Kidney (tissue), 14 donors: ENCODE results near the gene GPATCH11. TPM values are rescaled to one million over a fixed set of nuclear protein-coding genes. Genes with fewer than 3 reads are reported as not detected.

Source experiments
- DNase-seq, 5 donors: peaks; one replicate each; pipeline ENCODE4 v3.0.0-alpha.2; 2013 to 2020
- FAIRE-seq: peaks from 2 replicates; lab custom pipeline; 2012; peaks lifted over from hg19 to GRCh38; lab: Jason Lieb, UNC
- H3K27ac ChIP-seq, 2 donors: one replicate each; pipeline ENCODE4 v1.7.0; 2013; ENCODE audit warnings: low read depth in 2 of 2, low read length in 2 of 2, inconsistent platforms in 1 of 2
- H3K27me3 ChIP-seq: one replicate; pipeline ENCODE4 v1.7.1; 2013; ENCODE audit warnings: low read length, inconsistent platforms; ENCODE audit not compliant: control insufficient read depth, insufficient read depth
- H3K36me3 ChIP-seq, 3 donors: one replicate each; pipeline versions ENCODE4 v1.7.0 to v1.7.1; 2013; ENCODE audit warnings: low read length in 3 of 3, control low read depth in 1 of 3, inconsistent platforms in 1 of 3; ENCODE audit not compliant: insufficient read depth in 3 of 3, control insufficient read depth in 2 of 3
- H3K4me1 ChIP-seq, 3 donors: one replicate each; pipeline versions ENCODE4 v1.7.0 to v1.7.1; 2013; ENCODE audit warnings: low read length in 3 of 3, inconsistent platforms in 1 of 3, low read depth in 1 of 3; ENCODE audit not compliant: control insufficient read depth in 2 of 3, insufficient read depth in 2 of 3
- H3K4me3 ChIP-seq, 3 donors: one replicate each; pipeline versions ENCODE4 v1.7.0 to v1.8.1; 2013; ENCODE audit warnings: low read length in 3 of 3, control low read depth in 1 of 3, inconsistent platforms in 1 of 3
- H3K9ac ChIP-seq, 3 donors: one replicate each; pipeline versions ENCODE4 v1.7.0 to v1.7.1; 2013; ENCODE audit warnings: low read length in 3 of 3, control low read depth in 1 of 3, inconsistent platforms in 1 of 3
- H3K9me3 ChIP-seq, 3 donors: one replicate each; pipeline versions ENCODE4 v1.7.0 to v1.7.1; 2013; ENCODE audit warnings: low read length in 3 of 3, control low read depth in 1 of 3, inconsistent platforms in 1 of 3; ENCODE audit not compliant: control insufficient read depth in 2 of 3, insufficient read depth in 1 of 3
- CTCF ChIP-seq: IDR thresholded peaks from 3 replicates; pipeline ENCODE4 v1.5.1; 2012; ENCODE audit warnings: mild to moderate bottlenecking, moderate library complexity, borderline replicate concordance; ENCODE audit not compliant: insufficient read depth; ENCODE audit errors: extremely low read depth
- intact Hi-C: fragments of 100-400 bp; cut with DNase I; formaldehyde crosslinking; loops from one replicate; pipeline ENCODE4 v1.11.1; 2022
- polyA plus RNA-seq: library from polyadenylated mRNA; stranded (reverse); fragments of 350-450 nt; fragmentation: Illumina TruSeq; extraction: RNeasy Lipid Tissue Mini Kit (QIAGEN cat#74804); gene quantifications from one replicate; pipeline ENCODE4 v1.2.3, GENCODE V29; 2014; ENCODE audit warnings: low read depth, low replicate concordance; ENCODE audit not compliant: insufficient read depth
- total RNA-seq: library from RNA; stranded (reverse); fragmentation: NEBNext Ultra II Directional; extraction: Animal tissue kit (Norgen Biotek cat#: 25700); gene quantifications from one replicate; pipeline ENCODE4 v1.2.1, GENCODE V29; 2021
- donor health status: control.
- donor health status: control.
- donor health status: control.
- donor health status: control.
- donor health status: control.
- donor health status: DM: yes; HTN: yes; CAD: no.
- donor health status: Normal renal cell carcinoma (clear cell type).

The GPATCH11 gene
- total and polyA plus RNA-seq, 2 donors from 2014 or later = 3.3 to 6.0 TPM

- no peak overlapping the region for H3K27ac ChIP-seq
- H3K36me3 ChIP-seq = peaks cover 2 to 38% (median 14%) of the 10 kb centered on the region in 3 donors
- H3K9ac ChIP-seq = no peak overlapping the region
- intact Hi-C loops = no loop called here
- DNase-seq (no peak), FAIRE-seq (no peak)
- no peak for TF ChIP-seq CTCF
- H3K9me3 ChIP-seq = no peaks in the 10 kb centered on the region
- H3K4me3 ChIP-seq = no peak overlapping the region
- H3K4me1 ChIP-seq = no peaks in the 10 kb centered on the region
- H3K27me3 ChIP-seq = no peaks in the 10 kb centered on the region
Observed at GRCh38 chr2:37104178-37104577, 19.9 kb downstream of the GPATCH11 start.

GRCh38 chr2:37105150-37105549 is 20.8 kb downstream of the GPATCH11 start:
- H3K4me1 ChIP-seq = no peaks in the 10 kb centered on the region
- H3K36me3 ChIP-seq = peaks cover 2 to 38% (median 15%) of the 10 kb centered on the region in 3 donors
- no peak for FAIRE-seq
- TF ChIP-seq CTCF = no peak
- no peaks in the 10 kb centered on the region for H3K9me3 ChIP-seq
- H3K4me3 ChIP-seq = no peak overlapping the region
- DNase-seq = no peak
- H3K27me3 ChIP-seq = no peaks in the 10 kb centered on the region
- H3K27ac ChIP-seq = no peak overlapping the region
- intact Hi-C loops = no loop called here
- H3K9ac ChIP-seq = no peak overlapping the region

- H3K4me3 ChIP-seq = no peak overlapping the region
- intact Hi-C loops = no loop called here
- DNase-seq (no peak), FAIRE-seq (no peak)
- no peaks in the 10 kb centered on the region for H3K9me3 ChIP-seq
- H3K27me3 ChIP-seq = no peaks in the 10 kb centered on the region
- H3K36me3 ChIP-seq = peaks cover 0 to 28% (median 22%) of the 10 kb centered on the region in 3 donors
- no peaks in the 10 kb centered on the region for H3K4me1 ChIP-seq
- no peak overlapping the region for H3K9ac ChIP-seq
- no peak for TF ChIP-seq CTCF
- no peak overlapping the region for H3K27ac ChIP-seq
Observed at GRCh38 chr2:37109523-37109922, 25.2 kb downstream of the GPATCH11 start.
